Measurements from ENCODE around the gene TMEM181. TPM values are rescaled to one million over a fixed set of nuclear protein-coding genes. Genes with fewer than 3 reads are reported as not detected.
"Not testable (repeated sequence)": the region's sequence is repeated elsewhere in the genome, so short reads cannot be mapped to it uniquely, and the experiment has no call there.

Gene TMEM181
- 43.1 and 46.6 TPM in 2 replicates for total RNA-seq

- no peak for DNase-seq (ENCODE audit: extremely low read depth, low read depth, low spot score)
These were observed at the start of gene TMEM181 for GRCh38 chr6:158559895-158560835. TMEM181 (plus strand) TSS chr6:158560091; CDS start chr6:158560225, 134 bp downstream.

- DNase-seq (ENCODE audit: extremely low read depth, low read depth, low spot score), result no peak
These were observed 47.1 kb upstream of the TMEM181 start for GRCh38 chr6:158512809-158513208.

GRCh38 chr6:158514176-158514575, 45.7 kb upstream of the TMEM181 start:
- DNase-seq (ENCODE audit: extremely low read depth, low read depth, low spot score), result no peak

- DNase-seq (ENCODE audit: extremely low read depth, low read depth, low spot score), result no peak
These were observed 44.9 kb upstream of the TMEM181 start for GRCh38 chr6:158514991-158515390.

GRCh38 chr6:158516098-158516497, 43.8 kb upstream of the TMEM181 start:
- DNase-seq (ENCODE audit: extremely low read depth, low read depth, low spot score), result no peak

GRCh38 chr6:158517038-158517437, 42.9 kb upstream of the TMEM181 start:
- no peak for DNase-seq (ENCODE audit: extremely low read depth, low read depth, low spot score)

- DNase-seq (ENCODE audit: extremely low read depth, low read depth, low spot score), result no peak
These were observed 42.3 kb upstream of the TMEM181 start for GRCh38 chr6:158517581-158517980.

GRCh38 chr6:158518191-158519127, 41.4 kb upstream of the TMEM181 start:
- DNase-seq (ENCODE audit: extremely low read depth, low read depth, low spot score), result no peak

- no peak for DNase-seq (ENCODE audit: extremely low read depth, low read depth, low spot score)
These were observed 40.6 kb upstream of the TMEM181 start for GRCh38 chr6:158519300-158519699.

GRCh38 chr6:158519761-158520160, 40.1 kb upstream of the TMEM181 start:
- no peak for DNase-seq (ENCODE audit: extremely low read depth, low read depth, low spot score)

- DNase-seq (ENCODE audit: extremely low read depth, low read depth, low spot score), result not testable (repeated sequence)
These were observed 38.9 kb upstream of the TMEM181 start for GRCh38 chr6:158520975-158521374.

- DNase-seq (ENCODE audit: extremely low read depth, low read depth, low spot score), result no peak
These were observed 38.1 kb upstream of the TMEM181 start for GRCh38 chr6:158521759-158522158.

GRCh38 chr6:158522616-158523015, 37.3 kb upstream of the TMEM181 start:
- no peak for DNase-seq (ENCODE audit: extremely low read depth, low read depth, low spot score)

GRCh38 chr6:158524311-158524710, 35.6 kb upstream of the TMEM181 start:
- no peak for DNase-seq (ENCODE audit: extremely low read depth, low read depth, low spot score)

GRCh38 chr6:158527858-158528257, 32.0 kb upstream of the TMEM181 start:
- not testable (repeated sequence) for DNase-seq (ENCODE audit: extremely low read depth, low read depth, low spot score)

- DNase-seq (ENCODE audit: extremely low read depth, low read depth, low spot score), result no peak
These were observed 31.1 kb upstream of the TMEM181 start for GRCh38 chr6:158528826-158529225.

- DNase-seq (ENCODE audit: extremely low read depth, low read depth, low spot score), result no peak
These were observed 30.3 kb upstream of the TMEM181 start for GRCh38 chr6:158529629-158530028.

GRCh38 chr6:158531566-158531965, 28.3 kb upstream of the TMEM181 start:
- no peak for DNase-seq (ENCODE audit: extremely low read depth, low read depth, low spot score)

- no peak for DNase-seq (ENCODE audit: extremely low read depth, low read depth, low spot score)
These were observed 27.9 kb upstream of the TMEM181 start for GRCh38 chr6:158531970-158532369.

- DNase-seq (ENCODE audit: extremely low read depth, low read depth, low spot score), result peak; percentile 20
These were observed 23.6 kb upstream of the TMEM181 start for GRCh38 chr6:158536084-158536890.
